OCI-LY1 (cell line): ENCODE results near the gene MICAL2.

ENCODE experiments used
- H2AFZ ChIP-seq: fragments of 200-600 bp; sonication (generic), shearing (Covaris generic); 2 replicates; pipeline ENCODE4 v1.6.0; 2014; ENCODE audit warnings: antibody characterized with exemption, mild to moderate bottlenecking, low read length
- H3F3A ChIP-seq: fragments of 200-600 bp; sonication (generic), shearing (Covaris generic); 2 replicates; pipeline ENCODE4 v1.6.0; 2014; ENCODE audit warnings: mild to moderate bottlenecking, antibody characterized with exemption, low read length, moderate library complexity; ENCODE audit not compliant: insufficient read depth
- H3K27ac ChIP-seq: fragments of 200-600 bp; sonication (generic); 2 replicates; pipeline ENCODE4 v1.5.1; 2014; ENCODE audit warnings: low read length, mixed run types, mild to moderate bottlenecking, low read depth; ENCODE audit not compliant: poor library complexity, severe bottlenecking
- H3K27me3 ChIP-seq: fragments of 200-600 bp; sonication (generic); 2 replicates; pipeline ENCODE4 v1.6.0; 2014; ENCODE audit warnings: antibody characterized with exemption, mild to moderate bottlenecking, low read length, moderate library complexity; ENCODE audit not compliant: insufficient read depth
- H3K36me3 ChIP-seq: fragments of 200-600 bp; sonication (generic); 2 replicates; pipeline ENCODE4 v1.6.1; 2014; ENCODE audit warnings: mild to moderate bottlenecking, antibody characterized with exemption, low read length, moderate library complexity, mixed read lengths; ENCODE audit not compliant: insufficient read depth
- H3K4me1 ChIP-seq: fragments of 200-600 bp; sonication (generic); 2 replicates; pipeline ENCODE4 v1.5.1; 2014; ENCODE audit warnings: mild to moderate bottlenecking, low read length, moderate library complexity; ENCODE audit not compliant: insufficient read depth, severe bottlenecking
- H3K4me2 ChIP-seq: fragments of 200-600 bp; sonication (generic), shearing (Covaris generic); 2 replicates; pipeline ENCODE4 v1.6.1; 2014; ENCODE audit warnings: low read length
- H3K4me3 ChIP-seq: fragments of 200-600 bp; sonication (generic); 2 replicates; pipeline ENCODE4 v1.5.1; 2014; ENCODE audit warnings: low read length, low read depth, mild to moderate bottlenecking, mixed read lengths; ENCODE audit not compliant: poor library complexity, severe bottlenecking
- H3K79me2 ChIP-seq: fragments of 200-600 bp; shearing (Covaris generic); 2 replicates; pipeline ENCODE4 v1.6.1; 2016; ENCODE audit warnings: mixed run types, low read length, mixed read lengths; ENCODE audit not compliant: insufficient read depth
- H3K9ac ChIP-seq: fragments of 200-600 bp; sonication (generic), shearing (Covaris generic); 2 replicates; pipeline ENCODE4 v1.6.1; 2014; ENCODE audit warnings: mild to moderate bottlenecking, low read length, mixed read lengths
- H3K9me2 ChIP-seq: fragments of 200-600 bp; sonication (generic), shearing (Covaris generic); 2 replicates; pipeline ENCODE4 v1.6.1; 2014; ENCODE audit warnings: low read depth, mild to moderate bottlenecking, low read length, mixed read lengths
- H3K9me3 ChIP-seq: fragments of 200-600 bp; shearing (Covaris generic); 2 replicates; pipeline ENCODE4 v1.6.1; 2014; ENCODE audit warnings: low read length, mixed read lengths
- H4K20me1 ChIP-seq: fragments of 200-600 bp; sonication (generic), shearing (Covaris generic); 2 replicates; pipeline ENCODE4 v1.6.0; 2016; ENCODE audit warnings: mild to moderate bottlenecking, low read length; ENCODE audit not compliant: insufficient read depth
- CTCF ChIP-seq: fragments of 200-600 bp; sonication (generic), shearing (Covaris generic); IDR thresholded peaks from 2 replicates; pipeline ENCODE4 v1.5.1; 2017; ENCODE audit warnings: mild to moderate bottlenecking, antibody characterized with exemption, low read length, moderate library complexity, mixed read lengths
- EZH2 ChIP-seq: fragments of 200-600 bp; sonication (generic), shearing (Covaris generic); IDR thresholded peaks from 2 replicates; pipeline ENCODE4 v1.8.0; 2017; ENCODE audit warnings: borderline replicate concordance, mixed run types, mild to moderate bottlenecking, antibody characterized with exemption, low read length, moderate library complexity, mixed read lengths

Gene MICAL2

DNA sequence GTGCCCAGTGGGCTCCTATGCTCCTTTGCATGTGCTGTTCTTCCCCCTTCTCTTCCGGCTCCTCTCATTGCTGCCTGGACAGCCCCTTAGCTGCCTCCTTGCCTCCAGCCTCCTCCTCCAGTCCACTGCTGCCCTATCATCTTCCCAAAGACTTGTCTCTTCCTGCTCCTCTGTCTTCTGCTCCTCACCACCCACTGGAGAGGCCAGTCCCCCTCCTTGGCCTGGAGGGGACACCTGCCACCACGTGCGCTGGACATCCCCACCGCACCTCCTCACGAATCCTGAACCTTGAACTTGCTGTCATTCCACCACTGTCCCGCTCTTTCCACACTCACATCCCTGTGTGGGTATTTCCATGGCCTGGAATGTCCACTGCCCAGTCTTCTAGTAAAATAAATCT is 49.8 kb downstream of the MICAL2 start:
- no peaks in the 10 kb centered on the region for H3K9me2 ChIP-seq
- no peak overlapping the region for H2AFZ ChIP-seq
- no peak overlapping the region for H3K4me3 ChIP-seq
- H3K79me2 ChIP-seq: no peaks in the 10 kb centered on the region
- TF ChIP-seq EZH2 (no peak), CTCF (no peak)
- no peaks in the 10 kb centered on the region for H3K4me1 ChIP-seq
- no peak overlapping the region for H3K27ac ChIP-seq
- H3K9me3 ChIP-seq: no peaks in the 10 kb centered on the region
- H4K20me1 ChIP-seq: no peaks in the 10 kb centered on the region
- no peaks in the 10 kb centered on the region for H3K27me3 ChIP-seq
- H3K9ac ChIP-seq: no peak overlapping the region
- H3K4me2 ChIP-seq: no peak overlapping the region
- no peaks in the 10 kb centered on the region for H3K36me3 ChIP-seq
- no peaks in the 10 kb centered on the region for H3F3A ChIP-seq

DNA sequence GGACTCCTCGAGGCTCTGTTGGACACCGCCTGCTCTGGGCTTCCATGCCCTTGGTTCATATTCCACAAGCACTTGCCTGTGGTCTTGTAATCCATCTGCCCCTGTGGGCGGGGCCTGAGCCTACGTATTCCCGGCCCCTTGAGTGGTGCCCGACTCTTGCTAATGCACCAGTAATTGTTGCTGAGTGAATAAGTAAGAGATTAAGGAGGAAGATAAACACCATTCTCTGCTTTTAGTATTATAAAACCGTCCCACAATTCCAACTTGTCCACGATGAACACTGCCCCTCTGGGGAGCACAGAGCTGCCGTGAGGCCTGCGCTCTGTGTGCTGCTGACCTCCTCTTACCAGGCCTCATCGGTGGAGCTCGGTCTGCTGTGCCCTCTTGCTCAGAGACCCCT is 50.3 kb downstream of the MICAL2 start:
- no peak overlapping the region for H3K4me2 ChIP-seq
- H2AFZ ChIP-seq: no peak overlapping the region
- H3K4me1 ChIP-seq: no peaks in the 10 kb centered on the region
- no peak overlapping the region for H3K9ac ChIP-seq
- no peaks in the 10 kb centered on the region for H4K20me1 ChIP-seq
- H3F3A ChIP-seq: no peaks in the 10 kb centered on the region
- no peak for TF ChIP-seq EZH2
- TF ChIP-seq CTCF: no peak
- no peaks in the 10 kb centered on the region for H3K36me3 ChIP-seq
- no peaks in the 10 kb centered on the region for H3K9me2 ChIP-seq
- H3K27me3 ChIP-seq: no peaks in the 10 kb centered on the region
- no peaks in the 10 kb centered on the region for H3K9me3 ChIP-seq
- H3K27ac ChIP-seq: no peak overlapping the region
- H3K79me2 ChIP-seq: no peaks in the 10 kb centered on the region
- H3K4me3 ChIP-seq: no peak overlapping the region

GRCh38 chr11:12161137-12161536 is 50.7 kb downstream of the MICAL2 start:
- no peaks in the 10 kb centered on the region for H4K20me1 ChIP-seq
- H3F3A ChIP-seq: no peaks in the 10 kb centered on the region
- H3K4me2 ChIP-seq: no peak overlapping the region
- H3K36me3 ChIP-seq: no peaks in the 10 kb centered on the region
- no peaks in the 10 kb centered on the region for H3K4me1 ChIP-seq
- no peaks in the 10 kb centered on the region for H3K9me2 ChIP-seq
- H3K9ac ChIP-seq: no peak overlapping the region
- no peaks in the 10 kb centered on the region for H3K27me3 ChIP-seq
- H2AFZ ChIP-seq: no peak overlapping the region
- no peaks in the 10 kb centered on the region for H3K9me3 ChIP-seq
- no peak overlapping the region for H3K4me3 ChIP-seq
- no peak for TF ChIP-seq EZH2
- H3K27ac ChIP-seq: no peak overlapping the region
- no peaks in the 10 kb centered on the region for H3K79me2 ChIP-seq

DNA sequence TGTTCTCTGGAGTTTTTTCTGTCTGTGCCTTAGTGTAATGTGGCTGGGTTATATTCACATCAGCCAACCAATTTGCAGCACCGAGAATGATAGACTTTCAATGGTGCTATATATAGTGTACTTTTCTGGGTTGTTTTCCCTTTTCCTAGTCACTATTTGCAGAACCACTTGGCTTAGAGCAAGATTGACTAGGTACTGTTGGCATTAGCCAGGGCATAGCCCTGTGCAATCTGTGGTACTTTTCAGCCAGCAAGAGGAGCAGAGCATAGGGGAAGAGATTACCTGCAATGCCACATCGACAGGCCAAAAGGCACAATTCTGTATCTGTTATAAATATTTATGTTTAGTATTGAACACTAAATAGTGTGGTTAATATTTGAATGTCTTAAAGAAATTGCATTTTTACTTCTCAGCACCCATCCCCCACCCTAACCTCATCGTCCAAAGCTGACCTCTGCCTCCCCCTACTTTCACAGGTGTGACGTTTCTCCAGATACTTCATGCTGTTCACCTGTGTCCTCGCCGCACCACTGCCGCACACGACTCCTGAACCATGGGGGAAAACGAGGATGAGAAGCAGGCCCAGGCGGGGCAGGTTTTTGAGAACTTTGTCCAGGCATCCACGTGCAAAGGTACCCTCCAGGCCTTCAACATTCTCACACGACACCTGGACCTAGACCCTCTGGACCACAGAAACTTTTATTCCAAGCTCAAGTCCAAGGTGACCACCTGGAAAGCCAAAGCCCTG is 51.4 kb downstream of the MICAL2 start:
- Histone ChIP-seq H3F3A (no peaks in the 10 kb centered on the region), H3K9me3 (no peaks in the 10 kb centered on the region), H3K4me2 (no peak overlapping the region), H3K79me2 (no peaks in the 10 kb centered on the region), H3K27me3 (no peaks in the 10 kb centered on the region), H3K9ac (no peak overlapping the region), H4K20me1 (no peaks in the 10 kb centered on the region), H2AFZ (no peak overlapping the region), H3K27ac (no peak overlapping the region), H3K9me2 (no peaks in the 10 kb centered on the region), H3K4me1 (no peaks in the 10 kb centered on the region), H3K4me3 (no peak overlapping the region), H3K36me3 (no peaks in the 10 kb centered on the region)
- TF ChIP-seq CTCF (no peak), EZH2 (no peak)
